Activated T-cell treated with anti-CD3 and anti-CD28 coated beads, Interleukin-2, amount 50 U/mL, for 72 hours (primary cell): Measurements from ENCODE around the gene GLB1L2. TPM values are rescaled to one million over a fixed set of nuclear protein-coding genes. Genes with fewer than 3 reads are reported as not detected.
"Not testable (repeated sequence)": the region's sequence is repeated elsewhere in the genome, so short reads cannot be mapped to it uniquely, and the experiment has no call there.

Experiments
- ATAC-seq, 2 donors: fragments of 150-1000 bp; cut with Tn5 transposase; replicated peaks in 1 of 2; 2 replicates each; pipeline ENCODE4 v1.10.0; 2021; ENCODE audit warnings: moderate library complexity in 2 of 2, mild to moderate bottlenecking in 1 of 2
- DNase-seq, 2 donors: peaks; one replicate each; pipeline ENCODE4 v3.0.0; 2021 to 2022; ENCODE audit warnings: mixed read lengths in 1 of 2
- H3K27ac Mint-ChIP-seq: one replicate; pipeline ENCODE4 v1.8.0; 2022; ENCODE audit warnings: mild to moderate bottlenecking, moderate library complexity, mixed read lengths
- H3K27me3 Mint-ChIP-seq: one replicate; pipeline ENCODE4 v1.8.0; 2022; ENCODE audit warnings: low read depth, mixed read lengths
- H3K36me3 Mint-ChIP-seq, 2 donors: one replicate each; pipeline ENCODE4 v1.8.0; 2022; ENCODE audit warnings: mixed read lengths in 2 of 2, mild to moderate bottlenecking in 1 of 2; ENCODE audit not compliant: insufficient read depth in 2 of 2
- H3K4me1 Mint-ChIP-seq: one replicate; pipeline ENCODE4 v1.8.0; 2022; ENCODE audit warnings: low read depth, mixed read lengths
- H3K4me3 Mint-ChIP-seq, 2 donors: one replicate each; pipeline ENCODE4 v1.8.0; 2022; ENCODE audit warnings: mild to moderate bottlenecking in 2 of 2, mixed read lengths in 2 of 2, moderate library complexity in 2 of 2
- H3K9me3 Mint-ChIP-seq, 2 donors: one replicate each; pipeline ENCODE4 v1.8.0; 2022; ENCODE audit warnings: mixed read lengths in 2 of 2
- total RNA-seq, 2 donors: library from RNA; stranded (reverse); gene quantifications; one replicate each; pipeline ENCODE4 v1.2.3, GENCODE V29; 2022

The GLB1L2 gene
- total RNA-seq, 2 donors from 2014 or later: 1.1 to 2.4 TPM

GRCh38 chr11:134333946-134334345 lies 2.2 kb downstream of the GLB1L2 start:
- no peak for ATAC-seq

GRCh38 chr11:134334796-134335571 lies 3.2 kb downstream of the GLB1L2 start:
- peaks cover 16% of the 10 kb centered on the region for H3K4me1 Mint-ChIP-seq
- no peaks in the 10 kb centered on the region for H3K36me3 Mint-ChIP-seq
- peaks cover 32% of the 10 kb centered on the region for H3K27me3 Mint-ChIP-seq
- H3K4me3 Mint-ChIP-seq: no peak overlapping the region
- H3K27ac Mint-ChIP-seq: no peak overlapping the region
- ATAC-seq (no peak), DNase-seq (no peak)
- H3K9me3 Mint-ChIP-seq: no peaks in the 10 kb centered on the region

More at GRCh38 chr11:134333946-134334345, 2.2 kb downstream of the GLB1L2 start:
- no peak for DNase-seq
- H3K9me3 Mint-ChIP-seq: no peaks in the 10 kb centered on the region
- peaks cover 32% of the 10 kb centered on the region for H3K27me3 Mint-ChIP-seq
- peak overlapping the region in 1 of 2 donors; percentile 5 for H3K4me3 Mint-ChIP-seq
- no peaks in the 10 kb centered on the region for H3K36me3 Mint-ChIP-seq
- no peak overlapping the region for H3K27ac Mint-ChIP-seq
- H3K4me1 Mint-ChIP-seq: peaks cover 16% of the 10 kb centered on the region

- no peak for ATAC-seq
- Mint-ChIP-seq H3K36me3 (no peaks in the 10 kb centered on the region), H3K27ac (no peak overlapping the region), H3K4me1 (peaks cover 10% of the 10 kb centered on the region), H3K9me3 (no peaks in the 10 kb centered on the region), H3K27me3 (peaks cover 16% of the 10 kb centered on the region), H3K4me3 (no peak overlapping the region)
- no peak for DNase-seq
Observed at GRCh38 chr11:134337051-134337450, 5.3 kb downstream of the GLB1L2 start.

- Mint-ChIP-seq H3K27me3 (peaks cover 10% of the 10 kb centered on the region), H3K36me3 (no peaks in the 10 kb centered on the region), H3K9me3 (no peaks in the 10 kb centered on the region), H3K4me3 (no peak overlapping the region), H3K27ac (no peak overlapping the region), H3K4me1 (peaks cover 2% of the 10 kb centered on the region)
- ATAC-seq (no peak), DNase-seq (no peak)
Observed at GRCh38 chr11:134338068-134338467, 6.3 kb downstream of the GLB1L2 start.

- H3K36me3 Mint-ChIP-seq: no peaks in the 10 kb centered on the region
- H3K27ac Mint-ChIP-seq: no peak overlapping the region
- no peak overlapping the region for H3K4me3 Mint-ChIP-seq
- ATAC-seq (no peak), DNase-seq (no peak)
- H3K9me3 Mint-ChIP-seq: no peaks in the 10 kb centered on the region
- H3K27me3 Mint-ChIP-seq: peaks cover 4% of the 10 kb centered on the region
- no peaks in the 10 kb centered on the region for H3K4me1 Mint-ChIP-seq
Observed at GRCh38 chr11:134338654-134339053, 6.9 kb downstream of the GLB1L2 start.

GRCh38 chr11:134339756-134340155 lies 8.0 kb downstream of the GLB1L2 start:
- no peaks in the 10 kb centered on the region for H3K9me3 Mint-ChIP-seq
- DNase-seq: no peak
- H3K4me1 Mint-ChIP-seq: no peaks in the 10 kb centered on the region
- no peak for ATAC-seq
- H3K36me3 Mint-ChIP-seq: no peaks in the 10 kb centered on the region
- no peak overlapping the region for H3K4me3 Mint-ChIP-seq
- no peaks in the 10 kb centered on the region for H3K27me3 Mint-ChIP-seq
- no peak overlapping the region for H3K27ac Mint-ChIP-seq

- no peaks in the 10 kb centered on the region for H3K4me1 Mint-ChIP-seq
- DNase-seq (no peak), ATAC-seq (no peak)
- no peak overlapping the region for H3K4me3 Mint-ChIP-seq
- H3K36me3 Mint-ChIP-seq: no peaks in the 10 kb centered on the region
- no peaks in the 10 kb centered on the region for H3K9me3 Mint-ChIP-seq
- no peaks in the 10 kb centered on the region for H3K27me3 Mint-ChIP-seq
- no peak overlapping the region for H3K27ac Mint-ChIP-seq
Observed at GRCh38 chr11:134340354-134340964, 8.7 kb downstream of the GLB1L2 start.

- no peak for ATAC-seq
- Mint-ChIP-seq H3K4me3 (no peak overlapping the region), H3K9me3 (no peaks in the 10 kb centered on the region), H3K36me3 (no peaks in the 10 kb centered on the region), H3K27ac (no peak overlapping the region), H3K27me3 (no peaks in the 10 kb centered on the region), H3K4me1 (no peaks in the 10 kb centered on the region)
- DNase-seq: no peak
Observed at GRCh38 chr11:134341805-134342571, 10.2 kb downstream of the GLB1L2 start.

- no peak overlapping the region for H3K4me3 Mint-ChIP-seq
- H3K27me3 Mint-ChIP-seq: no peaks in the 10 kb centered on the region
- H3K4me1 Mint-ChIP-seq: no peaks in the 10 kb centered on the region
- no peaks in the 10 kb centered on the region for H3K9me3 Mint-ChIP-seq
- no peak for DNase-seq
- H3K36me3 Mint-ChIP-seq: no peaks in the 10 kb centered on the region
- no peak for ATAC-seq
- no peak overlapping the region for H3K27ac Mint-ChIP-seq
Observed at GRCh38 chr11:134342572-134343340, 11.0 kb downstream of the GLB1L2 start.

GRCh38 chr11:134343646-134344045 lies 11.9 kb downstream of the GLB1L2 start:
- Mint-ChIP-seq H3K4me1 (no peaks in the 10 kb centered on the region), H3K9me3 (no peaks in the 10 kb centered on the region), H3K27me3 (no peaks in the 10 kb centered on the region), H3K36me3 (no peaks in the 10 kb centered on the region), H3K27ac (no peak overlapping the region), H3K4me3 (no peak overlapping the region)
- ATAC-seq (no peak), DNase-seq (no peak)

- H3K27me3 Mint-ChIP-seq, DNase-seq, H3K36me3 Mint-ChIP-seq, H3K27ac Mint-ChIP-seq, H3K9me3 Mint-ChIP-seq, ATAC-seq, H3K4me3 Mint-ChIP-seq, H3K4me1 Mint-ChIP-seq: not testable (repeated sequence)
Observed at GRCh38 chr11:134344497-134345236, 12.9 kb downstream of the GLB1L2 start.

- Mint-ChIP-seq H3K27ac (no peak overlapping the region), H3K27me3 (no peaks in the 10 kb centered on the region), H3K4me3 (no peak overlapping the region), H3K9me3 (no peaks in the 10 kb centered on the region), H3K36me3 (no peaks in the 10 kb centered on the region), H3K4me1 (peaks cover 5% of the 10 kb centered on the region)
- ATAC-seq (no peak), DNase-seq (no peak)
Observed at GRCh38 chr11:134345237-134345550, 13.4 kb downstream of the GLB1L2 start.
